ENCODE measurements around the gene SH2D3C. TPM values are rescaled to one million over a fixed set of nuclear protein-coding genes. Genes with fewer than 3 reads are reported as not detected.

Gene SH2D3C
- total and polyA plus RNA-seq, 2 of the 8 experiments (the other 6 are each of a cell fraction or from before 2014, with no cell fraction given) = 6.4 to 8.1 TPM

DNA sequence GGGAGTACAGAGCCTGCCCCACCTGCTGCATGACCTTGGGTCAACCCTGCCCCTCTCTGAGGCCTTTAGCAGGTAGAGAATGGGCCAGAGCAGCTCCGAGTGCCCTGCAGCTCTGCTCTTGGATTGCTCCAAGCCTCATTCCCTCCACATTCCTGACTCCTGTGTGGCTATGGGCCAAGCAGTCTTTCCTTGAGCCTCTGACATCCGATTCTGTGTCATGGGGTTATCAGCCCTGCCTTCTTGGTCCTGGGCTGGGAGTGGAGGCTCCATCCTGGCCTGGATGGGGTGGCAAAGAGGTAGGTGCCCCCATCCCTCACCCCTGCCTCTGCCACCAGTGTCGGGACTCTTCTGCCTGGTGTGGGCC, 37.9 kb upstream of the SH2D3C start (continued):
- no peak for TF ChIP-seq CHD1 (IDR thresholded peaks at IDR 0.05; ENCODE audit: low read depth, low read length)
- no peak for TF ChIP-seq SP1 (IDR thresholded peaks at IDR 0.05; ENCODE audit: low read depth, low read length)
